Measurements from ENCODE around the gene MOB3A. TPM values are rescaled to one million over a fixed set of nuclear protein-coding genes. Genes with fewer than 3 reads are reported as not detected.

The MOB3A gene
- total RNA-seq, 1 donor from 2014 or later, result 40.0 TPM

GRCh38 chr19:2039959-2040646 lies 56.0 kb downstream of the MOB3A start:
- Mint-ChIP-seq H3K9me3 (no peaks in the 10 kb centered on the region), H3K4me3 (no peak overlapping the region), H3K27ac (ENCODE audit: unreplicated experiment) (no peak overlapping the region), H3K27me3 (ENCODE audit: low read depth) (no peaks in the 10 kb centered on the region), H3K36me3 (ENCODE audit: low read depth) (no peaks in the 10 kb centered on the region), H3K4me1 (no peaks in the 10 kb centered on the region)
- TF ChIP-seq CTCF (conservative IDR thresholded peaks at IDR 0.05), result no peak
- DNase-seq (ENCODE audit: low read depth, low spot score), result no peak

- no peak for DNase-seq (ENCODE audit: low read depth, low spot score)
- H3K27ac Mint-ChIP-seq (ENCODE audit: unreplicated experiment), result no peak overlapping the region
Measured at GRCh38 chr19:2039089-2039958, 56.8 kb downstream of the MOB3A start.

GRCh38 chr19:2038284-2039088 lies 57.6 kb downstream of the MOB3A start:
- no peak overlapping the region for H3K4me3 Mint-ChIP-seq
- no peaks in the 10 kb centered on the region for H3K36me3 Mint-ChIP-seq (ENCODE audit: low read depth)
- no peak overlapping the region for H3K27ac Mint-ChIP-seq (ENCODE audit: unreplicated experiment)
- H3K27me3 Mint-ChIP-seq (ENCODE audit: low read depth), result no peaks in the 10 kb centered on the region
- H3K9me3 Mint-ChIP-seq, result no peaks in the 10 kb centered on the region
- DNase-seq (ENCODE audit: low read depth, low spot score), result no peak
- no peaks in the 10 kb centered on the region for H3K4me1 Mint-ChIP-seq
- no peak for TF ChIP-seq CTCF (conservative IDR thresholded peaks at IDR 0.05)

More at GRCh38 chr19:2039089-2039958, 56.8 kb downstream of the MOB3A start:
- TF ChIP-seq CTCF (conservative IDR thresholded peaks at IDR 0.05), result no peak
- H3K4me1 Mint-ChIP-seq, result no peaks in the 10 kb centered on the region
- H3K4me3 Mint-ChIP-seq, result no peak overlapping the region
- H3K36me3 Mint-ChIP-seq (ENCODE audit: low read depth), result no peaks in the 10 kb centered on the region
- no peaks in the 10 kb centered on the region for H3K27me3 Mint-ChIP-seq (ENCODE audit: low read depth)
- H3K9me3 Mint-ChIP-seq, result no peaks in the 10 kb centered on the region

DNA sequence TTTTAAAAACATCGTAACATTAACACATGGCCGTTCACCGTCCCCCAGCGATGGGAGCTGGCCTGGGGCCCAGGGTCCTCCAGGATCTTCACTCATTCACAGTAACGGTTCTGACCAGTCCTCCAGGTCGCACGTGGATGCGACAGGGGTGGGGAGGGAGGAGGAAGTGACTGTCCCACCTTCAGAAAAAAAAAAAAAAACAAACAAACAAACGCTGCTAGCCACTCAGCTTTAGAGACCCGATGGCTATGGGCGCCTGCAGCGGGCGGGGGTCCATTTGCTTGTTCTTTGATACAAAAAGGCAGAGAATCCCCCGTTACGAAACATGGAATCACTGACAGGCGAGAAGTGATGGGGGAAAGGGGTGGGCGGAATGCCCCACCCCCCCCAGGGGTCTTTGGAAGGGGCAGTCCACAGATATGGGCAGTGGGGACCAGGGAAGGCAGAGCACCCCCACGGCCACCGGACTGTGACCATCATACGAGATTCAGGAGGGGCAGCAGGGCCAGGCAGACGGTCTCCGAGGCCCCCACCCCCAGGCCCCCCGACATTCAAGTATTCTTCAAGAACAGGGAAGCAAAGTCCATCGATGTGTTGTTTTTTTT lies 58.4 kb downstream of the MOB3A start:
- TF ChIP-seq CTCF (conservative IDR thresholded peaks at IDR 0.05), result no peak
- DNase-seq (ENCODE audit: low read depth, low spot score), result no peak
- no peaks in the 10 kb centered on the region for H3K9me3 Mint-ChIP-seq
- no peak overlapping the region for H3K4me3 Mint-ChIP-seq
- H3K4me1 Mint-ChIP-seq, result no peaks in the 10 kb centered on the region
- H3K36me3 Mint-ChIP-seq (ENCODE audit: low read depth), result no peaks in the 10 kb centered on the region
- no peak overlapping the region for H3K27ac Mint-ChIP-seq (ENCODE audit: unreplicated experiment)
- no peaks in the 10 kb centered on the region for H3K27me3 Mint-ChIP-seq (ENCODE audit: low read depth)

GRCh38 chr19:2036424-2036823 lies 59.7 kb downstream of the MOB3A start:
- Mint-ChIP-seq H3K9me3 (no peaks in the 10 kb centered on the region), H3K27ac (ENCODE audit: unreplicated experiment) (no peak overlapping the region), H3K4me1 (peaks cover 4% of the 10 kb centered on the region), H3K27me3 (ENCODE audit: low read depth) (no peaks in the 10 kb centered on the region), H3K36me3 (ENCODE audit: low read depth) (no peaks in the 10 kb centered on the region), H3K4me3 (no peak overlapping the region)
- no peak for TF ChIP-seq CTCF (conservative IDR thresholded peaks at IDR 0.05)
- no peak for DNase-seq (ENCODE audit: low read depth, low spot score)

All from neural crest cell (in vitro differentiated cells).